Epithelial cell of proximal tubule (primary cell): ENCODE measurements around the gene ST7. TPM values are rescaled to one million over a fixed set of nuclear protein-coding genes. Genes with fewer than 3 reads are reported as not detected.

Source experiments
- DNase-seq: peaks from one replicate; pipeline ENCODE4 v3.0.0-alpha.2; 2011; ENCODE audit warnings: low read depth
- H3K4me3 ChIP-seq: 2 replicates; pipeline ENCODE4 v1.5.1; 2011; ENCODE audit warnings: low read depth, mild to moderate bottlenecking, low read length
- total RNA-seq: library from RNA; depleted of rRNA; stranded (reverse); fragments of >200 nt; gene quantifications from 2 replicates; pipeline ENCODE4 v1.2.3, GENCODE V29; 2015
- TF ChIP-seq, protein P1 (sequence below): conservative IDR thresholded peaks from 2 replicates; pipeline ENCODE4 v1.5.1; 2012; ENCODE audit warnings: low read depth, mild to moderate bottlenecking, low read length

ST7 gene
- total RNA-seq, 1 donor from 2014 or later, result 19.4 TPM

DNA sequence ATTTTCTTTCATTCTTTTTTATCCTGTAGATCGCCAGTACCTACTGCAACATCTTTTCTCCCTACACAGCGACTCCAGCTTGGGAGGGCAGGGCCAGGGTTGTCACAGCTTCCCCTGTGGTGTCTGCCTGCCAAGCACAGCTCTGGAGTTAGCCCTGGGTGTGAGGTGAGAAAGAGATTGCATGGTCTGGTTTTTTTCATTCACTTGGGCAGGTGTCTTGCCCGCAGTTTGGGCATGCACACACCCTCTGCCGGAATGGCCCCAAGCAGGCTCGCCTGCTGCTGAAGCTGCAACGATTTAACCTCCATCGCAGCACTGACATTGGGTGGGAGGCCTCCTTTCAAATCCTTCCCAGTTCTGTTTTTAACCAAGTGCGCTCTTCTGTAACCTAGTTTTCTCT is 236.8 kb downstream of the ST7 start:
- H3K4me3 ChIP-seq, result no peak overlapping the region
- TF ChIP-seq, protein P1, sequence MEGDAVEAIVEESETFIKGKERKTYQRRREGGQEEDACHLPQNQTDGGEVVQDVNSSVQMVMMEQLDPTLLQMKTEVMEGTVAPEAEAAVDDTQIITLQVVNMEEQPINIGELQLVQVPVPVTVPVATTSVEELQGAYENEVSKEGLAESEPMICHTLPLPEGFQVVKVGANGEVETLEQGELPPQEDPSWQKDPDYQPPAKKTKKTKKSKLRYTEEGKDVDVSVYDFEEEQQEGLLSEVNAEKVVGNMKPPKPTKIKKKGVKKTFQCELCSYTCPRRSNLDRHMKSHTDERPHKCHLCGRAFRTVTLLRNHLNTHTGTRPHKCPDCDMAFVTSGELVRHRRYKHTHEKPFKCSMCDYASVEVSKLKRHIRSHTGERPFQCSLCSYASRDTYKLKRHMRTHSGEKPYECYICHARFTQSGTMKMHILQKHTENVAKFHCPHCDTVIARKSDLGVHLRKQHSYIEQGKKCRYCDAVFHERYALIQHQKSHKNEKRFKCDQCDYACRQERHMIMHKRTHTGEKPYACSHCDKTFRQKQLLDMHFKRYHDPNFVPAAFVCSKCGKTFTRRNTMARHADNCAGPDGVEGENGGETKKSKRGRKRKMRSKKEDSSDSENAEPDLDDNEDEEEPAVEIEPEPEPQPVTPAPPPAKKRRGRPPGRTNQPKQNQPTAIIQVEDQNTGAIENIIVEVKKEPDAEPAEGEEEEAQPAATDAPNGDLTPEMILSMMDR, result no peak
- no peak for DNase-seq

- H3K4me3 ChIP-seq, result no peak overlapping the region
- DNase-seq, result no peak
- TF ChIP-seq, protein P1, result no peak
These were observed 237.6 kb downstream of the ST7 start for GRCh38 chr7:117190746-117191435.

- TF ChIP-seq, protein P1, result no peak
- no peak for DNase-seq
These were observed 238.8 kb downstream of the ST7 start for GRCh38 chr7:117192108-117192507.

GRCh38 chr7:117193564-117193963 is 240.3 kb downstream of the ST7 start:
- no peak overlapping the region for H3K4me3 ChIP-seq
- DNase-seq, result no peak
- TF ChIP-seq, protein P1, result no peak

More at GRCh38 chr7:117192108-117192507, 238.8 kb downstream of the ST7 start:
- H3K4me3 ChIP-seq, result no peak overlapping the region

GRCh38 chr7:117194445-117194844 is 241.1 kb downstream of the ST7 start:
- no peak for DNase-seq
- TF ChIP-seq, protein P1, result no peak
- H3K4me3 ChIP-seq, result no peak overlapping the region

DNA sequence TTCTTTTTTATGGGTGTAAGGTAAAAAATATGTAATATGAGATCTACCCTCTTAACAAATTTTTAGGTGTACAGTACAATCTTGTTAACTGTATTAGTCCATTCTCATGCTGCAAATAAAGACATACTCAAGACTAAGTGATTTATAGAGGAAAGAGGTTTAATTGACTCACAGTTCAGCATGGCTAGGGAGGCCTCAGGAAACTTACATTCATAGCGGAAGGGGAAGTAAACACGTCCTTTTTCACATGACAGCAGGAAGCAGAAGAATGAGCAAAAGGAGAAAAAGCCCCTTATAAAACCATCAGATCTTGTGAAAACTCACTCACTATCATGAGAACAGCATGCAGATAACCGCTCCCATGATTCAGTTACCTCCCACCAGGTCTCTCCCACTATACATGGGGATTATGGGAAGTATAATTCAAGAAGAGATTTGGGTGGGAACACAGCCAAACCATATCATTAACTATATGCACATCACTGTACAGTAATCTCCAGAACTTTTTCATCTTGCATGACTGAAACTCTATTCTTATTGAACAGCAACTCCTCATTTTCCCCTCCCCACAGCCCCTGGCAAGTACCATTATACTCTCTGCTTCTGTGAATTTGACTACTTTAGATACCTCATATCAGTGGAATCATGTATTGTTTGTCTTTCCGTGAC is 242.2 kb downstream of the ST7 start:
- TF ChIP-seq, protein P1, result no peak
- H3K4me3 ChIP-seq, result no peak overlapping the region
- no peak for DNase-seq
